Right lobe of liver (tissue), 4 donors: ENCODE data around the gene IARS1.

Source experiments
- POLR2A ChIP-seq: fragments of 450-650 bp; IDR thresholded peaks from one replicate; pipeline ENCODE4 v1.6.1; 2017; ENCODE audit warnings: antibody characterized with exemption, mild to moderate bottlenecking
- TF ChIP-seq, protein P1 (sequence below), 4 donors: fragments of 200-600 bp in 3 of 4; fragments of 450-650 bp in 1 of 4; IDR thresholded peaks; one replicate each; pipeline versions ENCODE4 v1.5.1 to v1.8.0; 2016 to 2022; ENCODE audit warnings: antibody characterized with exemption in 4 of 4, mild to moderate bottlenecking in 2 of 4
- donor health status: DM: no; HTN: no; CAD: no.
- donor health status: DM: no; HTN: no; CAD: no.
- donor health status: DM: no; HTN: yes; CAD: no.

- TF ChIP-seq, protein P1, sequence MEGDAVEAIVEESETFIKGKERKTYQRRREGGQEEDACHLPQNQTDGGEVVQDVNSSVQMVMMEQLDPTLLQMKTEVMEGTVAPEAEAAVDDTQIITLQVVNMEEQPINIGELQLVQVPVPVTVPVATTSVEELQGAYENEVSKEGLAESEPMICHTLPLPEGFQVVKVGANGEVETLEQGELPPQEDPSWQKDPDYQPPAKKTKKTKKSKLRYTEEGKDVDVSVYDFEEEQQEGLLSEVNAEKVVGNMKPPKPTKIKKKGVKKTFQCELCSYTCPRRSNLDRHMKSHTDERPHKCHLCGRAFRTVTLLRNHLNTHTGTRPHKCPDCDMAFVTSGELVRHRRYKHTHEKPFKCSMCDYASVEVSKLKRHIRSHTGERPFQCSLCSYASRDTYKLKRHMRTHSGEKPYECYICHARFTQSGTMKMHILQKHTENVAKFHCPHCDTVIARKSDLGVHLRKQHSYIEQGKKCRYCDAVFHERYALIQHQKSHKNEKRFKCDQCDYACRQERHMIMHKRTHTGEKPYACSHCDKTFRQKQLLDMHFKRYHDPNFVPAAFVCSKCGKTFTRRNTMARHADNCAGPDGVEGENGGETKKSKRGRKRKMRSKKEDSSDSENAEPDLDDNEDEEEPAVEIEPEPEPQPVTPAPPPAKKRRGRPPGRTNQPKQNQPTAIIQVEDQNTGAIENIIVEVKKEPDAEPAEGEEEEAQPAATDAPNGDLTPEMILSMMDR (IDR thresholded peaks at IDR 0.05), result peak; percentile 26 to 37 (median 30)
- no peak for TF ChIP-seq POLR2A
Observed at GRCh38 chr9:92342825-92343488, 49.5 kb upstream of the IARS1 start.
